ENCODE measurements around the gene RPS6KA5.

DNA sequence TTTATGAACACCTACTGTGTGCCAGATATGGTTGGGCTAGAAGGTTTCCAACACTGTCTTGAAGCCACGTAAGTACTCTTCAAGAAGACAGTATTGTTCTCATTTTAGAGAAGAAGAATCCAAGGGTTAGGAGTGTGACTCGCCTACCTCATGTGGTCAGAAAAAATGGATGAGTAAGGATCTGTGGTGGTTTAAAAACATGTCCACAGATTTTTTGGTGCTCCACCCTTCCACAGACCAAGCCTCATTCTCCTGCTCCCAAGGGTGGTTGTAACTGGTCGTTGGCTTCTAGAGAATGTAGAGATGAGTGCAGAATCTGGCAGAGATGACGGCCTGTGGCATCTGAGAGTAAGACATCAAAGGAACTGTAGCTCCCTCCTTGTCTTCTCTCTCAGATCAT, 213.9 kb downstream of the RPS6KA5 start:
- TF ChIP-seq, protein P1, sequence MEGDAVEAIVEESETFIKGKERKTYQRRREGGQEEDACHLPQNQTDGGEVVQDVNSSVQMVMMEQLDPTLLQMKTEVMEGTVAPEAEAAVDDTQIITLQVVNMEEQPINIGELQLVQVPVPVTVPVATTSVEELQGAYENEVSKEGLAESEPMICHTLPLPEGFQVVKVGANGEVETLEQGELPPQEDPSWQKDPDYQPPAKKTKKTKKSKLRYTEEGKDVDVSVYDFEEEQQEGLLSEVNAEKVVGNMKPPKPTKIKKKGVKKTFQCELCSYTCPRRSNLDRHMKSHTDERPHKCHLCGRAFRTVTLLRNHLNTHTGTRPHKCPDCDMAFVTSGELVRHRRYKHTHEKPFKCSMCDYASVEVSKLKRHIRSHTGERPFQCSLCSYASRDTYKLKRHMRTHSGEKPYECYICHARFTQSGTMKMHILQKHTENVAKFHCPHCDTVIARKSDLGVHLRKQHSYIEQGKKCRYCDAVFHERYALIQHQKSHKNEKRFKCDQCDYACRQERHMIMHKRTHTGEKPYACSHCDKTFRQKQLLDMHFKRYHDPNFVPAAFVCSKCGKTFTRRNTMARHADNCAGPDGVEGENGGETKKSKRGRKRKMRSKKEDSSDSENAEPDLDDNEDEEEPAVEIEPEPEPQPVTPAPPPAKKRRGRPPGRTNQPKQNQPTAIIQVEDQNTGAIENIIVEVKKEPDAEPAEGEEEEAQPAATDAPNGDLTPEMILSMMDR (IDR thresholded peaks at IDR 0.05; ENCODE audit: low read length) = no peak
- TF ChIP-seq EZH2 (IDR thresholded peaks at IDR 0.05; ENCODE audit: borderline replicate concordance, low read length) = no peak
